ENCODE data around the gene FJX1.

FJX1 gene

DNA sequence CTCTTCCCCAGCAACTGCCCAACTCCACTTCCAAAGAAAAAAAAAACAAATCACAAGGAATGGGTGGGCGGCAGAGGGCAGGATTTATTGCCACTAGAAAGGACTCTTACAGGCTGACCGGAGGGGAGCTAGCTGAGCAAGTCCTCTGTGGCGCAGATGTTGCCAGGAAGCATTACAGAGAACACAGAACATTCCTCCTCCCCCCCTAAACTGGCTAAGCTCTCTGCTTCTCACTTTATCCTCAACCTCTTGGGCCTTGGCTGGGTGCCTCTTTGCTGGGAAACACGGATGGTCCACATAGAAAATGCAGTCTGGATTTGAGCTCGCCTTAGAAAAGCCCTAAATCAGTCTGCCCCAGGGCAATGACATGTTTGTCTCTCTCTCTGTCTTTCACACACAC lies 12.6 kb upstream of the FJX1 start:
- no peak for DNase-seq (ENCODE audit: low read depth in 2 of 2)

DNA sequence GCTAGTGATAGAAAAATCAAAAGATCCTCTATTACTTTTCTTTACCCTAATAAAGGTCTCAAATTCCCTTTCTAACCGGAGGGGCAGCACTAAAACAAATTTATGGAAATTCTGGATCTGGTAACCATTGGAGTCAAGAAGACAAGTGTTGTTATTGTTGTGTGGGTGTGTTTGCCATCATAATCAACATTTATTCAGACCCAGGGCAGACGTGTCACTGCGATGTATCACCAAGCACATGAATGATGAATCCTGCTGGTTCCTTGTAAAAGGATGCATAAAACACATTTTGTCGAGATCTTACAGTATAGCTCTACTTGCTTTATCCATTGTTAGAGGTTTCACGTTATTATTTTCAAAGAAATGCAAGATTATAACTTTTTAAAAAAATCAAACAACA lies 12.1 kb upstream of the FJX1 start:
- DNase-seq (ENCODE audit: low read depth in 2 of 2): no peak

- DNase-seq (ENCODE audit: low read depth in 2 of 2): no peak
Observed at GRCh38 chr11:35608502-35608901, 9.8 kb upstream of the FJX1 start.

GRCh38 chr11:35609656-35610055 lies 8.6 kb upstream of the FJX1 start:
- DNase-seq (ENCODE audit: low read depth in 2 of 2): no peak

DNA sequence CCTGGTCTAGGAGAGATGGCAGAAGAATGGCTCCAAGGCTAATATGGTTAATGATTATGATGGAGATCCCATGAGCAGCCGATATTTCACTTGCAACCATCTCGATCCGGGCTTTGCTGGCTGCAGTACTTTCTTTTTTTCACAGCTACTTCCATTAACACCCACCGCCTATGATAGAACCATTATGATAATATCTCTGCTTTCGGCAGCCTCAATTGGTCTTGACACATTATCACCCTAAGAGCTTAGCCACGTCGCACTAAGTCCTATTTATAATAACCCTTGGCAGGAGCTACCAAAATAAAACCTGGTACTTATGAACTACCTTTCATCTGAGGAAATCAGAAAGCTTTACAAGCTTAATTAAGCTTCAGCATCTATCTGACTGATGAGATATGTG lies 7.6 kb upstream of the FJX1 start:
- DNase-seq (ENCODE audit: low read depth in 2 of 2): no peak

DNA sequence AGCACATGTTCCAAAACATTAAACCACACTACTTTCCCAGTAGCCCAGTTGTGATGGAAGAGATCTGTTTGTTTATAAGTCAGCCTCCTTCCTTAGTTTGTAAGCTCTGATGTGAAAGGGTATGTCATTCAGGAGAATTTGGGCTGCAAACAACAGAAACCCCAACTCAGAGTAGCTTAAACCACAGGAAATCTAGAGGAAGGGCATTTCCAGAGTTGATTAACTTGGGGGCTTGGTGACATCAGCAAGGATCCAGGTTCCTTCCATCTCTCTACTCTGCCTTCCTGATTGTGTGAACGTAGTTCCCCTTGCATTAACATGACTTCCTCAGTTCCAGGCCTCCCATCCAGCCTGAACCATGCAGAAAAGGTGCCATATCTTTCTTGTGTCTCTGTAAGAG lies 6.5 kb upstream of the FJX1 start:
- DNase-seq (ENCODE audit: low read depth in 2 of 2): no peak

DNA sequence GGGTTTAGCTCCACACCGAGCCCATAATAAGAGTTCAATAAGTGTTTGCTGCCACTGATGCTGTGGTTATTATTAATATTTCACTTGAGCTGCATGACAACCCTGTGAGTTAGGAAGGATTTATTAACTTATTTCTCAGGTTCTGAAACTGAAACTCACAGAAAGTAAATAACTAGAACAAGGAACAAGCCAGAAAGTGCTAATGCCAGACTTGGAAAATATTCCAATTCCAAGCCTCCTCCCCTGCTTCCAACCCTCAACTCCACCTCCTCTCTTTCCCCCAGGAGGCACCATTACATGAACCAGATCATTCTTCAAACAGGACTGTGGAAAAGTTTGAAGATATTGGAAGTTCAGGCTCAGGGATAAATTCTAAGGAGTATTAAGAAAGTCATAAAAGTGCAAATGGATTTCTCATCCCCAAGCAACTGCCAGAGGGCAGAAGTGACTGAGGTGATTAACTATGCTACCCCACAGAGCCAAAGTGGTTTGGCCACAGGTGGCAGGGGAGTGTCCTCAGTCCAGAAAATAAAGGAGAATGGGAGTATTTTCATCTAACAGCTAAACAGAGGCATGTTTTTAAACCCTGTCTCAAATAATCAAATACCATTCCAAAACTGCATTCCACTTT lies 3.2 kb upstream of the FJX1 start:
- no peak for DNase-seq (ENCODE audit: low read depth in 2 of 2)

GRCh38 chr11:35615921-35616900 lies 2.0 kb upstream of the FJX1 start:
- no peak for DNase-seq (ENCODE audit: low read depth in 2 of 2)

- no peak for DNase-seq (ENCODE audit: low read depth in 2 of 2)
Observed at GRCh38 chr11:35617316-35617686, 959 bp upstream of the FJX1 start.

DNA sequence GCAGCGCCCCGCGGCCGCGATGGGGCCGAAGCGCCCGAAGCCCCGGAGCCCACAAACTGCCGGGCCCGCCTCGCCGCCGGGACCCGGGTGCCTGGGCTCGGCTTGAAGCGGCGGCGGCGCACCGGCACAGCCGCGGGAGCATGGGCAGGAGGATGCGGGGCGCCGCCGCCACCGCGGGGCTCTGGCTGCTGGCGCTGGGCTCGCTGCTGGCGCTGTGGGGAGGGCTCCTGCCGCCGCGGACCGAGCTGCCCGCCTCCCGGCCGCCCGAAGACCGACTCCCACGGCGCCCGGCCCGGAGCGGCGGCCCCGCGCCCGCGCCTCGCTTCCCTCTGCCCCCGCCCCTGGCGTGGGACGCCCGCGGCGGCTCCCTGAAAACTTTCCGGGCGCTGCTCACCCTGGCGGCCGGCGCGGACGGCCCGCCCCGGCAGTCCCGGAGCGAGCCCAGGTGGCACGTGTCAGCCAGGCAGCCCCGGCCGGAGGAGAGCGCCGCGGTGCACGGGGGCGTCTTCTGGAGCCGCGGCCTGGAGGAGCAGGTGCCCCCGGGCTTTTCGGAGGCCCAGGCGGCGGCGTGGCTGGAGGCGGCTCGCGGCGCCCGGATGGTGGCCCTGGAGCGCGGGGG lies 346 bp downstream of the FJX1 start:
- peak in 1 of 2 donors; percentile 10 for DNase-seq (ENCODE audit: low read depth in 2 of 2)

DNA sequence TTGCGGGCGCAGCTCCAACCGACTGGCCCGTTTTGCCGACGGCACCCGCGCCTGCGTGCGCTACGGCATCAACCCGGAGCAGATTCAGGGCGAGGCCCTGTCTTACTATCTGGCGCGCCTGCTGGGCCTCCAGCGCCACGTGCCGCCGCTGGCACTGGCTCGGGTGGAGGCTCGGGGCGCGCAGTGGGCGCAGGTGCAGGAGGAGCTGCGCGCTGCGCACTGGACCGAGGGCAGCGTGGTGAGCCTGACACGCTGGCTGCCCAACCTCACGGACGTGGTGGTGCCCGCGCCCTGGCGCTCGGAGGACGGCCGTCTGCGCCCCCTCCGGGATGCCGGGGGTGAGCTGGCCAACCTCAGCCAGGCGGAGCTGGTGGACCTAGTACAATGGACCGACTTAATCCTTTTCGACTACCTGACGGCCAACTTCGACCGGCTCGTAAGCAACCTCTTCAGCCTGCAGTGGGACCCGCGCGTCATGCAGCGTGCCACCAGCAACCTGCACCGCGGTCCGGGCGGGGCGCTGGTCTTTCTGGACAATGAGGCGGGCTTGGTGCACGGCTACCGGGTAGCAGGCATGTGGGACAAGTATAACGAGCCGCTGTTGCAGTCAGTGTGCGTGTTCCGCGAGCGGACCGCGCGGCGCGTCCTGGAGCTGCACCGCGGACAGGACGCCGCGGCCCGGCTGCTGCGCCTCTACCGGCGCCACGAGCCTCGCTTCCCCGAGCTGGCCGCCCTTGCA lies 1.0 kb downstream of the FJX1 start:
- peak in 1 of 2 donors; percentile 10 for DNase-seq (ENCODE audit: low read depth in 2 of 2)

DNA sequence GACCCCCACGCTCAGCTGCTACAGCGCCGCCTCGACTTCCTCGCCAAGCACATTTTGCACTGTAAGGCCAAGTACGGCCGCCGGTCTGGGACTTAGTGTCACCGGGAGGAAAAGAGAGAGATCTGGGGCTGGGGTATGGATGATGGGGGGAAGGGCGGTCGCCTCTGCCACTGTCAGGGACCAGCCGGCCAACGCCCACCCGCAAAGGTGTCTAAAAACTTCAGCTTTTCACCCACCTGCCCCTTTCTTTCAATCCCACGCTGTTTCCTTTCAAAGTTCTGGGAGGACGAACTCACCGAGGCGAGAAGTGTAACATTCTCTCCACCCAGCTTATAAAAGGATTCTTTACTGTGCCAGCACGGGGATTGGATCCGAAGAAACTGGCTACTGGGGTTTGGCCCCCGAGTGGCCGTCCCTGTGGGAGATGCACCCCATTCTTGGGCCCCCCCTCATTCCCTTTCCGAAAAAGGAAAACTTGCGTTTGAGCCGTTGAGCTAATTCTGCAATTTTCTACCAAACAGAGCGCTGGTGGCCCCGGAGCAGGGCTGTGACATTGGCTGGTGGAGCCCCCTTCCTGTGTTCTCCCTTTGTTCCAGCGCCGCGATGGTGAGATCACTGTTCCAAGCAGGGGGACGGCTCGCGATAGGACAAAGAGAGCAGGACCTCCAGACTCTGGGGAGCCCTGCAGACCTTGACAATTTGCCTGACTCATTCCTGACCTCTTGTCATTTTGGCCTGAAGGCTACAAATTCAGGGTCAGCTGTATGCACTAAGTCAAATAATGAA lies 1.8 kb downstream of the FJX1 start:
- DNase-seq (ENCODE audit: low read depth in 2 of 2): no peak

GRCh38 chr11:35620795-35621194 lies 2.5 kb downstream of the FJX1 start:
- DNase-seq (ENCODE audit: low read depth in 2 of 2): no peak

DNA sequence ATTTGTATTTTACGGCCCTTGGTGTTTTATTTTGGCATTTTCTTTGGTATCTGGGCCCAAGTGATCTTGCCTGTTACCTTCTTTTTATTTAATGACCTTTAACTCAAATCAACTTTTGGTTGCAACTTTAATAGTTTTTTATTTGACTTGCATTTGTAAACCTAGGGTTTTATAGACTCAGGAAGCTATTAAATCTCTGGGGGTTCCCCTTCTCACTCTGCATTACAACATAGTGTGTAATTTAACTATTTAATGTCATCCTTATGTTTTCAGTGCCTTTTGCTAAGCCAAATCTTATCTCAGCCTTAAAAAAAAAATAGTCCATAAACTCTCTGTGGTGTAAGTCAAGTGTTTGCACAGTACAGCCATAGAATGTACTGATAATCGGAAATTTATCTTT lies 3.4 kb downstream of the FJX1 start:
- no peak for DNase-seq (ENCODE audit: low read depth in 2 of 2)

GRCh38 chr11:35622070-35622469 lies 3.8 kb downstream of the FJX1 start:
- no peak for DNase-seq (ENCODE audit: low read depth in 2 of 2)

GRCh38 chr11:35623621-35624168 lies 5.4 kb downstream of the FJX1 start:
- DNase-seq (ENCODE audit: low read depth in 2 of 2): no peak

DNA sequence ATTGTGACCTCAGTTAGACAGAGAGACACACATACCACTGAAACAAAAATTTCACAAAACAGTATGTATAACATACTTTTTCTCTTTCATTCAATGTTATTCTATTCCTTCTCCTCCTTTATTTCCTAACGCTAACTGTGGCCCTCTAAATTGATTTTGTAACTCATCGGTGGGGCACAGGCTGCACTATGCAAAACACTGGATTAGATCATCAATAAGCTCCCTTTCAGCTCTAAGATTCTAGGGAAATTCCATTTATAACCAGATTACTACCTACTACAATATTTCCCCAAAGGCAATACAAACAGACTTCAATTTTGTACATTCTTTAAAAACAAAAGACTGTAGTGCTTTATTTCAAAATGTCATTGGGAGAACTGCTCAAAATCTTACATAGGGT lies 6.1 kb downstream of the FJX1 start:
- DNase-seq (ENCODE audit: low read depth in 2 of 2): no peak

- DNase-seq (ENCODE audit: low read depth in 2 of 2): no peak
Observed at GRCh38 chr11:35624781-35625180, 6.5 kb downstream of the FJX1 start.

DNA sequence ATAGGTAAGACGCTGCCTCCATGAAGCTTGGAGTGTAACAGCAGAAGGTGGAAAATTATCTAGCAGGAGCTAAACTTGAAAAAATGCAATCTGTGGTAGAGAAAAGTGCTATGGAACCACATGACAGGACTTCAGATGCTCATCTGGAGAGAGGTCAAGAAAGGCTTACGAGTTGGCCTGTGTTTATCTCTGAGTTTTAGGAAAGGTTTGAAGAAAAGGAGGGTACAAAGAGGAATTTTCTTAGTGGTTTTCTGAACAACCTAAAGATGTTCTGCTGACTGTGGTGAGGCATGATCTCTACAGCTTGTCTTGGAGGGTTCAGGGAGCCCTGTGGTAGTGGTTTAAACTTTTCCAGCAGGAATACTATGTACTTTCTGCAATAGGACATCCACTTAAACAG lies 8.2 kb downstream of the FJX1 start:
- no peak for DNase-seq (ENCODE audit: low read depth in 2 of 2)

DNA sequence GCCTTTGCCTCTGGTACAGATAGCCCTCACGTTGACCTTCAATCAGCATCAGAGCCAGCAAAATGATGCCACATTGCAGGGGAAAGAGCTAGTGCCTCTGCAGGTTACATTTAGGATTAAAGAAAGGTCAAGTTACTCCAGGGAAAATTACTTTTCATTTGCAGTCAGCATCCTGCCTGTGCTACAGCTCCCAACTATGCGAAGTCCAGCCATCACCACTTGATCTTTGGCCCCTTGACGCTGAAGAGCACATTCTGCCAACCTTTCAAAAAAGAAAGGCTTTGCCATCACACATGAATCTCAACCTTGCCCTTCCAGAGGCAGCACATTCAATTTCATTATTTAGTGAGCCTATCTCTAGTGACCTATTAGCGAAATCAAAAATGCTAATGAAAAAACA lies 11.3 kb downstream of the FJX1 start:
- no peak for DNase-seq (ENCODE audit: low read depth in 2 of 2)

- no peak for DNase-seq (ENCODE audit: low read depth in 2 of 2)
Observed at GRCh38 chr11:35629914-35630313, 11.7 kb downstream of the FJX1 start.
